CD4-positive, alpha-beta T cell treated with Interleukin-21 for 1 hour (primary cell): ENCODE results near the gene CAMTA1.
"Not testable (repeated sequence)": the region's sequence is repeated elsewhere in the genome, so short reads cannot be mapped to it uniquely, and the experiment has no call there.

Experiments
- DNase-seq: peaks from one replicate; pipeline ENCODE4 v3.0.0-alpha.2; 2020

Gene CAMTA1

DNA sequence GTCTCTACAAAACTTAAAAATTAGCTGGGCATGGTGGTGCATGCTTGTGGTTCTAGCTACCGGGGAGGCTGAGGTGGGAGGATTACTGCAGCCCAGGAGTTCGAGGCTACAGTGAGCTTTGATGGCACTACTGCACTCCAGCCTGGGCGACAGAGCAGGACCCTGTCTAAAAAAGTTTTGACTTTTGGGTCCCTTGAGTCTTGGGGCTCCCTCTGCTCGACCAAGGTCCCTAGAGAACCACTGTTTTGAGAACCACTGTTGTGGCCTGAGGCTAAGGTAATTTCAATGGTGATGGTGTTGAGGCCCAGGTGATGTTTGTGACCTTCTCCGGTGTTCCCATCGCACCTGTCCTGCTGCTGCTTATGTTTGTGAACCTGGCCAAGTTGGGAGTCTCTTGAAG, 3.1 kb upstream of the CAMTA1 start:
- no peak for DNase-seq

GRCh38 chr1:6783221-6783620, 2.0 kb upstream of the CAMTA1 start:
- DNase-seq: no peak

- peak; percentile 6 for DNase-seq
These were observed 1.2 kb upstream of the CAMTA1 start for GRCh38 chr1:6783936-6784559.

- peak; percentile 100 for DNase-seq
These were observed 515 bp upstream of the CAMTA1 start for GRCh38 chr1:6784560-6785317.

DNA sequence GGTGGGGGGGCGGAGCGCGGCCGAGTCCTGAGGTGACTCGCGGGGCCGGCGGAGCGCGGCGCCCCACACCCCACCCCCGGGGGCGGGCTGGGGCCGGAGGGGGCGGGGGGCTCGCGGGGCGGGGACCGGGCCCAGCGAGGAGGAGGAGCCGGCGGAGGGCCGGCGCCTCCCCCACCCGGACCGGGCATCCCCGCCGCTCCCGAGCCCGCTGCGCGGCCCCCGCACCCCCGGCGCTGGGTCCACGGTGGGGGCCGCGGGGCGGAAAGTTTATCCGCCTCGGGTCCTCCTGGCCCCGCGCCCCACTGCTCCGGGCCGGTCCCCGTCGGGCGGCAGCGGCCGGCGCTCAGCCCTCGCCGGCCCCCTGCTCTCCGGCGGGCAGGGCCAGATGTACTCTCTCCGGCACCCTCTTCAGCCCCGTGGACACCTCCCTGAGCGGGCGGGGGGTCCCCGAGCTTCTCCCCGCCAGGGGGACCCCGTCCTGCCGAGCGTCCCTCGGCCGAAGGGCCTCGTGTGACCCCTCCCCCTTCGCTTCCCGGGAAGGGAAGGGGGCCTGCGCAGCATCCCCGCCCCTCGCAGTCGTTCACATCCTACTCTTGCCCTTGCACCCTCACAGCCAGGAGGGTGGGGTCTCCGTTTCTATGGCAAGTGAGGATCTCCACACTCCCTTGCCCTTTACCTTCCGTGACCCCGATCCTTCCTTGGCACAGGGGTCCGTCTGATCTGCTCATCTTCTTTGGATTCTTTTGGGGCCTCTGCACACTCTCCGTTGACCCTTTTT, 663 bp downstream of the CAMTA1 start:
- peak; percentile 61 for DNase-seq

DNA sequence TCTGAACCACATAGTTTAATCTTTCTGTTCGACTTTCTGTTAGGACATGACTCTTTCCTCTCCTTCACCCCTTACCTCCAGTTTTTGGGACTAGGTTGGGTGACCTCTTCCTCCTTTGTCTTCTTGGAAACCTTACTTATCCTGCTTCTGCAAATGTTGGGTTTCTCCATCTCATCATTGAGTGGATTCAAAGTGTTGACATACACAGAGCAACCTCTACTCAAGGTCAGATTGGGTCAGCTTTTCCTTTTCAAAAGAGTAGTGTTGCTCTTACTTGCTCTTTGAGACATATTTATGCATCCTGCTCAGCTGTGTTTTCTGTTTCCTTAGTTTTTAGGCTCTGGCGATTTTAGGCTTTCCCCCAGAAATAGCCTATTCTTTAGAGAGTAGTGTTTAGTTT, 3.7 kb downstream of the CAMTA1 start:
- no peak for DNase-seq

GRCh38 chr1:6790146-6790545, 4.9 kb downstream of the CAMTA1 start:
- no peak for DNase-seq

GRCh38 chr1:6794164-6794563, 8.9 kb downstream of the CAMTA1 start:
- DNase-seq: peak; percentile 44

- DNase-seq: no peak
These were observed 9.9 kb downstream of the CAMTA1 start for GRCh38 chr1:6795203-6795602.

DNA sequence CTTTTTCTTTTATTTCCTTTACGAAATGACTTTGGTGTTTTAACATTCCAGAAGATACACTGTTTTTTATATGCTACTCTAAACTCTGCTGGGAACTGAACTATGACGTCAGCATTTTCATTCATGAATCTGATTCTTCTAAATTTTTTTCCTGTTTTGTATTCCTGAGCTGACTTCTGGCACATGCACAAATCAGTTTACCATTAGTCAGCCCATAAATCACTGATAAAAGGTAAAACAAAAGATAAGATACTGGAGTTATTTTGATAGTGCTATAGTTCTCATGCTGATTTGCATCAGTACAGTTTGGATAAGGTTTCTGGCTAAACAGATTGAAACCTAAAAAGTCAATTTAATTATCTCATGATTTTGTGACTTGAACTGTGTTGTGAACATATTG, 10.4 kb downstream of the CAMTA1 start:
- no peak for DNase-seq

DNA sequence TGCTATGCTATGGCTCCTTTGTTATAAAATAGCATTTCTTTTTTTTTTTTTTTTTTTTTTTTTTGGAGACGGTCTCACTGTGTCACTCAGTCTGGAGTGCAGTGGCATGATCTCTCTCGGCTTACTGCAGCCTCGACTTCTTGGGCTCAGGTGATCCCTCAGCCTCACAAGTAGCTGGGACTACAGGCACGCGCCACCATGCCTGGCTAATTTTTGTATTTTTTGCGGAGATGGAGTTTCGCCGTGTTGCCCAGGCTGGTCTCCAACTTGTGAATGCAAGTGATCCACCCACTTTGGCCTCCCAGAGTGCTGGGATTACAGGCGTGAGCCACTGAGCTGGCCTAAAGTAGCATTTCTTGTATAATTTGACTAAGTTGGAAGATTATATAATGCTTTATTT, 10.8 kb downstream of the CAMTA1 start:
- DNase-seq: no peak

GRCh38 chr1:6799499-6799898, 14.2 kb downstream of the CAMTA1 start:
- no peak for DNase-seq

GRCh38 chr1:6800745-6801144, 15.5 kb downstream of the CAMTA1 start:
- DNase-seq: no peak

GRCh38 chr1:6801199-6801598, 15.9 kb downstream of the CAMTA1 start:
- no peak for DNase-seq

GRCh38 chr1:6801966-6802365, 16.7 kb downstream of the CAMTA1 start:
- no peak for DNase-seq

DNA sequence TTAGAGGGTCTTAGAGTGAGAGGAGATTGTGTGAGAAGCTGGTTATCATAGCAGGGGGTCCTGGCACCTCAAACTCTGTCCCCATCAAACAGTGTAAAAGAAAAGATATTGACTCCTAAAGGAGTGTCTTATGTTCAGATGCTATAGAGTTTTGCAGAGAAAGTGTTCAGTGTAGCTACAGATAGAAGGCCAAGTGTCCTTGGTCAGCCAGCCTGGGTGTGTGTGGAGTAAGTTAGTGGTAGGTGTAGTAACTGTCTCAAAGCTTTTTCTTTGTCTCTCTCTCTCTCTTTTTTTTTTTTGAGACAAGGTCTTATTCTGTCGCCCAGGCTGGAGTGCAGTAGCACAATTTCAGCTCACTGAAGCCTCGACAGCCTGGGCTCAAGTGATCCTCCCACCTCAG, 17.2 kb downstream of the CAMTA1 start:
- DNase-seq: no peak

GRCh38 chr1:6802893-6803292, 17.6 kb downstream of the CAMTA1 start:
- no peak for DNase-seq

- DNase-seq: no peak
These were observed 18.1 kb downstream of the CAMTA1 start for GRCh38 chr1:6803357-6803756.

DNA sequence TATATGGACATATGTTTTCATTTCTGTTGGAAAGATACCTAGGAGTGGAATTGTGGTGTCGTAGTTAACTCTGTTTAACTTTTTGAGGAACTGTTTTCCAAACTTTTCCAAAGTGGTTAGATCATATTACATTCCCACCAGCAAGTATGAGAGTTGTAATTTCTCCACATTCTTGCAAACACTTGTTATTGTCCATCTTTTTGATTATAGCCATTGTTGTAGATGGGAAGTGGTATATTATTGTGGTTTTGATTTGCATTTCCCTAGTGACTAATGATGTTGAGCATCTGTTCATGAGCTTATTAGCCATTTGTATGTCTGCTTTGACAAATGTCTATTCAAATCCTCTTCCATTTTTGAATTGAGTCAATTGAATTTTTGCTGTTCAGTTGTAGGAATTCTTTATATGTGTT, 19.8 kb downstream of the CAMTA1 start:
- DNase-seq: no peak

DNA sequence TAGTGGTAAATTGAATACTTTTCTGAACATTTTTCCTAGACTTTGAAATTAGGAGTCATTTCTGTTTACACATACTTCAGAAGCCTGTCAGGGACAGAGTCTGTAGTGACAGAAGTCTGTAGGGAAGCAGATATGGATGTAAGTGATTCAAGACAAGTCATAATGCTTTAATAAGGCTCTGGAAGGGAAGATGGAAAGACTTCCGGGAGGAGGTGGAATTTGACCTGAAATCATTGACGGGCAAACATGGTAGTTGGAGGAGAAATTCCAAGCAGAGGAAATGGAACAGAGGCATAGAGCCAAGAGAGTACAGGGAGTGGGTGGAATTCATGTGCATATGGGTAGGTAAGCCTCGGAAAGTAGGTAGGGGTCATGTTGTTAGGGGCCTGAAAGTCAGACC, 22.5 kb downstream of the CAMTA1 start:
- no peak for DNase-seq

GRCh38 chr1:6809461-6809860, 24.2 kb downstream of the CAMTA1 start:
- DNase-seq: no peak

DNA sequence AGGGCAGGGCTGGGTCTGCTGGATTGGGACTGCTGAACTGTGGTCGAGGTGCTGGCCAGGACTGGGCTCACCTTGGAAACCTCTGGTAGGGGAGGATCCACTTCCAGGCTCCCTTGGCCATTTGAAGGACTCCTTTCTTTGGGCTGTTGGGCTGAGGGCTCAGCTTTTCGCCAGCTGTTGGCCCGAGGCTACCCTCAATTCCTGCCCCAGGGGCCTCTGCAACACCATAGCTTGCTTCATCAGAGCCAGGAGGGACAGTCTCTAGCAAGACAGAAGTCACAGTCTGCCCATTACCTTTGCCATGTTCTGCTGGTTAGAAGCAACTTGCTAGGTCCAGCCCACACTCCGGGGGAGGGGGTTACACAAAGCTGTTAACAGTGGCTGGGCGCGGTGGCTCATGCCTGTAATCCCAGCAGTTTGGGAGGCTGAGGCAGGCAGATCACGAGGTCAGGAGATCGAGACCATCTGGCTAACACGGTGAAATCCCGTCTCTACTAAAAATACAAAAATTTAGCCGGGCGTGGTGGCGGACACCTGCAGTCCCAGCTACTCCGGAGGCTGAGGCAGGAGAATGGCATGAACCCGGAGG, 25.0 kb downstream of the CAMTA1 start:
- DNase-seq: not testable (repeated sequence)

DNA sequence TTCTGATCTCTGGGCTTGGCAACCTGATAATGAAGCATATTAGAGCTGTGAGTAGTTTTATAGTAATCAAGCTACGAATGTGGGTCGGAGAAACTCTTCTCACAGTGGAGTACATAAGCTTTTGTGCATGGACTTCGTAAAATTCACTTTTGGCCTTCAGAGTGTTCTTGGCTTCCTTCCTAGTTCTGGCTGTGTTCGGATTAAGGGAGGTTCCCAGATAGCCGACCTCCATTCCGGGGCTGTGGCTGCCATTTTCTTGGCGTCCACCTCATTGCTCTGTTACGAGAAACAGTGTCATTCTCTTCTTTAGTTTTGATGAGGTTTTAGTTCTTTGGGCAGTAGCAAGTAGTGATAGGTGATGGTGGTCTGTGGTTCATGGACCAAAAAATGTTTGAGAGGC, 26.3 kb downstream of the CAMTA1 start:
- no peak for DNase-seq

- no peak for DNase-seq
These were observed 27.9 kb downstream of the CAMTA1 start for GRCh38 chr1:6813165-6813564.
